PC-9 (cell line): ENCODE results near the gene SGPL1.

Experiments used
- EZH2 ChIP-seq: fragments of 200-600 bp; sonication (generic); IDR thresholded peaks from 2 replicates; pipeline ENCODE4 v1.8.0; 2017; ENCODE audit warnings: antibody characterized with exemption, low read depth
- TF ChIP-seq, protein P1 (sequence below): fragments of 200-600 bp; sonication (generic); conservative IDR thresholded peaks from 2 replicates; pipeline ENCODE4 v1.6.1; 2017; ENCODE audit warnings: mixed run types, antibody characterized with exemption, mild to moderate bottlenecking, moderate library complexity

DNA sequence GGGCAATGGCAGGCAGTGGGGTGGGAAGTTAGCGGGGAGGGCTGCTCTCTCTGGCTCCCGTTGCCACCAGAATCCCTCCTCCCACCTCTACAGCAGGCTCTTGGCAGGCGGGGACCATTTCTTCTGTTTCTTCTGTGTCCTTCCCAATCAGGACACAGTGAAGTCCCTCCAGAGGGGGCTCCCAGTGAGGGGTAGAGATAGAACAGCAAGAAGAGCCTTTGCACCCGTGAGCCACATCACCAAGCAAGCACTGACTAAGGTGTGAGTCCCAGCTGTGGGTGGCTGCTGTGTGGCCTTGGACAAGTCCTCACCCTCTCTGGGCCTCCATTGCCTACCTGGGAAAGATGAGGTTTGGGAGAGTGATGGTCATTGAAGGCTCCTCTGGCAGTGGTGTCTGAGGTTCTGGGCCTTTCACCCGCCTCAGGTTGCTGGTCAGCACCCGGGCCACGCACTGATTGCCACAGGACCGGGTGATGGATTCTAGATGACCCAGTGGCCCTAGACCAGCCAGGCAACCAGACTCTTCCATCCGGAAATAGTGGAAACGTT is 98.6 kb downstream of the SGPL1 start:
- TF ChIP-seq, protein P1, sequence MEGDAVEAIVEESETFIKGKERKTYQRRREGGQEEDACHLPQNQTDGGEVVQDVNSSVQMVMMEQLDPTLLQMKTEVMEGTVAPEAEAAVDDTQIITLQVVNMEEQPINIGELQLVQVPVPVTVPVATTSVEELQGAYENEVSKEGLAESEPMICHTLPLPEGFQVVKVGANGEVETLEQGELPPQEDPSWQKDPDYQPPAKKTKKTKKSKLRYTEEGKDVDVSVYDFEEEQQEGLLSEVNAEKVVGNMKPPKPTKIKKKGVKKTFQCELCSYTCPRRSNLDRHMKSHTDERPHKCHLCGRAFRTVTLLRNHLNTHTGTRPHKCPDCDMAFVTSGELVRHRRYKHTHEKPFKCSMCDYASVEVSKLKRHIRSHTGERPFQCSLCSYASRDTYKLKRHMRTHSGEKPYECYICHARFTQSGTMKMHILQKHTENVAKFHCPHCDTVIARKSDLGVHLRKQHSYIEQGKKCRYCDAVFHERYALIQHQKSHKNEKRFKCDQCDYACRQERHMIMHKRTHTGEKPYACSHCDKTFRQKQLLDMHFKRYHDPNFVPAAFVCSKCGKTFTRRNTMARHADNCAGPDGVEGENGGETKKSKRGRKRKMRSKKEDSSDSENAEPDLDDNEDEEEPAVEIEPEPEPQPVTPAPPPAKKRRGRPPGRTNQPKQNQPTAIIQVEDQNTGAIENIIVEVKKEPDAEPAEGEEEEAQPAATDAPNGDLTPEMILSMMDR = no peak
- TF ChIP-seq EZH2 = no peak
